Activated CD4-positive, alpha-beta T cell treated with anti-CD3 and anti-CD28 coated beads for 1 hour (primary cell): Measurements from ENCODE around the gene GDI2.
"Not testable (repeated sequence)": the region's sequence is repeated elsewhere in the genome, so short reads cannot be mapped to it uniquely, and the experiment has no call there.

Source experiments
- DNase-seq: peaks from one replicate; pipeline ENCODE4 v3.0.0-alpha.2; 2020

The GDI2 gene

DNA sequence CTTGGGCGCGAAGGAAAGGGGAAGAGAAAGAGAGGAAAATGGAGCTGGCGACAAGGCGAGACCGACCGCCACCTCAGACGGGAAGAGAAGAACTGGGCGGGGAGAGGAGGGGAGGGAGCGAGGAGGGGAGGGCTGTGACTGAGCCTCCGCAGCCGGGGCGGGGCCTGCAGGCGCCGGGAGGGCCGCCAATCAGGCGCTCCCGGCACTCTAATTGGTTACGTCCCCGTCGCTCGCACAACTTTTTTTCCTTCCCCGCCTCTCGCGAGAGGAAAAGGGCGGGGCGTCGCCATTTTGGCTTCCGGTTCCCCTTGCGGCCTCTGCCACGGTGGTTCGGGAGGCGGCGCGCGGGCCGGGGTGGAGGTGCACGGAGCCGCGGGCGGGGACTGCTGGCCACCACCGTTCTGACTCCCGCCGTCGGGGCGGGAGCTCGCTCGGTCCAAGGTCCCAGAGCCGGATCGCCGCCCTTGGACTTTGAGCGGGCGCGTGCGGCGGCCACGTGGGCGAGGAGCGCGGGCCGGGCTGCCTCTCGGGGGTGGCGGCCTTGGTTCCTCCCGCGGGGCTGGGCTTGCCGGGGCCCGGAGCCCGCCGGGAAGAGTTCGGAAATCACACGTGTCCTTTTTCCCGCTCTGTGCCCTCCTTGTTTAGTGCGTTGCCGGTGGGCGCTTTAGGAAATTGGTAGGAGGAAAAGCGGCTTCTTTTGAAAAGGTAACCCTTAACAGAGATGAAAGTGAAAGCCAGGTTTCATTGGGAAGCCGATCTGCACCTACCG lies at the start of gene GDI2:
TSS of gene GDI2 (minus strand) at position 94 of the 769 bp plus-strand sequence. CDS start 176 bp downstream, outside the sequence.
- DNase-seq: peak; percentile 95

DNA sequence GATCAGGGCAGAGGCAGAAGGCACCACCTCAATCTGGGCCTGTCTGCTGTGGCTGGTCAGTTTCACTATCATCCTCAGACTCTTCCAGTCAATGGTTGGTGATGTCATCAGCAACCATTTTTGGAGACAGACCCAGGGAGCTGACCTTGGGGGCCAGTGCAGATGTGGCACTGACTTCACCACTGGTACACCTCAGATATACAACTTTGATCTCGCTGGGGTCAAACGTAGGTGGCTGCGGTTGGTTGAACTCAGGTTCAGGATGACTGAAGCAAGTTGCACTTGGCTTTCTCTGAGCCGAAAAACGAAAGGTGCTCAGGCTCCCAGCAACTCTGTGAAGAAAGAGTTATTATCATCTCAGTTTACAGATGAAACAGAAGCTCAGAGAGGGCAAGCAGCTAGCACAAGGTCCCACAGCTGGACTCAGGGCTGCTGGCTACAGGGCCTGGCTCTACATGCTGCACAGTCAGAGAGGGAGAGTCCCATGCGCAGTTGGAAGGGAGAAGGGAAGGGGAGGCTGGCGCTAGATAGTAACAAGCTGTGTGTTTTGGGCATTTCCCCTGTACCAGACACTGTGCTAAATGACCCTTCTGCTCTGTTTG lies 49.2 kb upstream of the GDI2 start:
- no peak for DNase-seq

DNA sequence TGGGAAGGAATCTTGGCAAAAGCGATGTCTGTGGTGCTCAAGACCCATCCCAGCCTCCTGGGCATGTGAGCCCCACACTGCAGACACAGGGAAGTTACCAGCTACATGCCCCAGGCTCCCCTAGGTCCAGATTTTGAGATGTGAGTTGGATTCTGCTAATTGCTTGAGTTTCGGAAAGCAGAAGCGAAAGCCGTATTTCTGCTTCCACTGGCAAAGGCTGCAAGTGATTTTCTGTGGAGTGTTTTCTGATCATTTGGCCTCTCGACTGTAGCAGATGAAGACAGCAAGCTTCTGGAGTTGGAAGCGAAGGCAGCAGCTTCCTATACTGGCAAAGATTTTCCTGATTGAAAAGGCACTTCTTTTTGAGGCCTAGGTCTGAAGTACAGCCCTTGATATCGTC lies 46.8 kb upstream of the GDI2 start:
- no peak for DNase-seq

DNA sequence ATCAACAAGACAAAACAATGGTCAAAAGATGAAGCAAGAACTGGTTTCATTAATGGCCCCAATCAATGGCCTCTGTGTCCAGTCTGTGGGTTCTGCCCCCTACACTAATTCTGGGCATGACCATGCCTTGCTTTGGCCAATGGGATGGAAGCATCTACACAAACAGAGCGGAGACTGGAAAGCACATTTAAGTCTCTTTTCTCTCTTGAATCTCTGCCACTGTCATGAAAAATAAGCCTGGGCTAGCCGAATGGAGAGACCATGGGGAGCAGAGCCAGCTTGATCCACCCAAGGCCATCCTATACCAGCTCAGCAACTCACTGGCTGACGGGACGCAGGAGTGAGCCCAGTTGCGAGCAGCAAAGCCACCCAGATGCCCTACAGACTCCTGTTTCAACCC lies 45.6 kb upstream of the GDI2 start:
- no peak for DNase-seq

DNA sequence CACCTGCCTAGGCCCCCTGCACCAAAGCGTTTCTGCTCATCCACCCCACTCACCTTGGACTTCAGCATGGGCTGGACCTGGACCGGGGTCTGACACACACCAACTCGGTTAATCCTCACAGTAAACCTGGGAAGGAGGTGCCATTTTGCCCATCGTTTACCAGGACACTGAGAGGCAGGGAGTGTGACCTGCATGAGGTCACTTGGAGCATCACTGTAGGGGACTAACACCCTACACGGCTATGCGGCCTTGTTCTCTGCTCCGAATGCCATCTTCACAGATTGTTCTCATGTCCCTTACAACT lies 43.4 kb upstream of the GDI2 start:
- DNase-seq: no peak

DNA sequence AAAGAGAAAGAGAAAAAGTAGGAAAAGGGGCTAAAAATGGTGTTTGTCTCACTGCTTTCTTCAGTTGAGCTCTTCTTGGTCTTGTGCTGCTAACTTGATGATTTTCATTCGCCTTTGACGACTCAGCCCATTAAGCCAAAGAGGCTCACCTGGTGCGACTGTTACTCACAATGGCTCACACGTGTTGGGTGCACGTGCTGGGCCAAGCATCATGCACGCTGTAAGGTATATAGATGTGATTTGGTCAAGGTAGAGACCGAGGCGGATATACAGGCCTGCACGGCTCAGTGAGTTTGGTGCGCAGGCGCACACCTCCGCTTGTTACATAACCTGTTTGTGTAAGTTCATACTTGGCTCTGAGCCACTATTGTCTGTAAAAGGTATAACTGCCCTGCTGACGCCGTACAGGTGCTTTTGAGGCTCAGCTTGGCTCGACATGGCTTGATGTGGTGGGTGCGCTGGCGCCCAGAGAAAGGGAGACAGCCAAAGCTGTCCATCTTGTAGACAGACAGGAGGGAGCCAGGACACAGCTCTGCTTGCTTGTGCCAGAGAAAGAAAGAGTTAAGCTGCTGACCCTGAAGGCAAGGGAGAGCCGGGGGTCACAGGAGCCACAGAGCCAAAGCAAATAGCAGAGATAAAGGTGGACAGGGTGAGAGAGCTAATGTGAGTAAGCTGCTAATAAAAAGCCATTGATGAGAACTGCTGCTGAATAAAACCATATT lies 42.9 kb upstream of the GDI2 start:
- no peak for DNase-seq

DNA sequence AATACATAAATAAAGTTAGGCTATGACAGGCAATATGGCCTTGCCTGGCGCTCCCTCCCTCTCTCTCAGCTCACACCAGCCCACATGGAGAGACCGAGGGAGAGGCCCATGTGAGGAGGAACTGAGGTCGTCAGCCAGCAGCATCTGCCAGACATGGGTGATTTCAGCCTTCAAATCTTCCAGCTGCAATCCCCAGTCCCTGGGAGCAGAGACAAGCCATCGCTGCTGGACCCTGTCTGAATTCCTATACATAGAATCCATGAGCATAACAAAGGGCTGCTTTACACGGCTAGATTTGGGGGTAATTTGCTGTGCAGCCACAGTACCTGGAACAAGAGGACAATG lies 40.9 kb upstream of the GDI2 start:
- DNase-seq: no peak

DNA sequence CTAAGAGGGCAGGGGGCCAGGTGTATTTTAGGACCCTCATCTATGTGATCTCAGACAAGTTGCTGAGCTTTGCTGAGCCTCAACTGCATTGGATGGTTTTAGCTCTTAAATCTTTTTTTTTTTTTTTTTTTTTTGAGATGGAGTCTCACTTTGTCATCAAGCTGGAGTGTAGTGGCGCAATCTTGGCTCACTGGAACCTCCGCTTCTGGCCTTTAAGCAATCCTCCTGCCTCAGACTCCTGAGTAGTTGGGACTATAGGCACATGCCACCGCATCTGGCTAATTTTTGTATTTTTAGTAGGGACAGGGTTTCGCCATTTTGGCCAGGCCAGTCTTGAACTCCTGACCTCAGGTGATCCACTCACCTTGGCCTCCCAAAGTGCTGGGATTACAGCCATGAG lies 33.4 kb upstream of the GDI2 start:
- DNase-seq: not testable (repeated sequence)

DNA sequence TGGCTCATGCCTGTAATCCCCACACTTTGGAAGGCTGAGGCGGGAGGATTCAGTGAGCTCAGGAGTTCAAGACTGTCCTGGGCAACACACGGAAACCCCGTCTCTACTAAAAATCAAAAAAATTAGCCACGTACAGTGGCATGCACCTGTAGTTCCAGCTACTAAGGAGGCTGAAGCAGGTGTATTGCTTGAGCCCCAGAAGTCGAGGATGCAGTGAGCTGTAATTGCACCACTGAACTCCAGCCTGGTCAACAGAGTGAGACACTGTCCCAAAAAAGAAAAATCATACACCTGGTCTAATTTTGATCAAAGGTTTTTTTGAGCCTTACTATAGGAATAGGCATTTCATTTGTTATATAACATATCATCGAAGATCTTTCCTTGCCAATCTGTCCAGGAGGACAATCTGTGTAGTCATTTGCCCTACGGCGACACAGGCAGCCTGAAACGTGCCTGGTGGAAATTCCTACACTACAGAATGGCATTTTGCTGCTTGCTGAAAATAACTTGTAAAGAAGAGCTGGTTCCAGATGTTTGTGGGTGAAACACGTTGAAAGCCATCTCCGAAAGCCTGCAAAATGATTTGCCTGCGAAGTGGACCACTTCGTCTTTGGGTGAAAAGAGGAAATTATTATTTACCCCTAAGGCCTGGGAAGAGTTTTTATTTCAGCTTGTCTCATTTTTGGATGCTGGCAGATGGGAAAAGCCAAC lies 31.3 kb upstream of the GDI2 start:
- DNase-seq: no peak

DNA sequence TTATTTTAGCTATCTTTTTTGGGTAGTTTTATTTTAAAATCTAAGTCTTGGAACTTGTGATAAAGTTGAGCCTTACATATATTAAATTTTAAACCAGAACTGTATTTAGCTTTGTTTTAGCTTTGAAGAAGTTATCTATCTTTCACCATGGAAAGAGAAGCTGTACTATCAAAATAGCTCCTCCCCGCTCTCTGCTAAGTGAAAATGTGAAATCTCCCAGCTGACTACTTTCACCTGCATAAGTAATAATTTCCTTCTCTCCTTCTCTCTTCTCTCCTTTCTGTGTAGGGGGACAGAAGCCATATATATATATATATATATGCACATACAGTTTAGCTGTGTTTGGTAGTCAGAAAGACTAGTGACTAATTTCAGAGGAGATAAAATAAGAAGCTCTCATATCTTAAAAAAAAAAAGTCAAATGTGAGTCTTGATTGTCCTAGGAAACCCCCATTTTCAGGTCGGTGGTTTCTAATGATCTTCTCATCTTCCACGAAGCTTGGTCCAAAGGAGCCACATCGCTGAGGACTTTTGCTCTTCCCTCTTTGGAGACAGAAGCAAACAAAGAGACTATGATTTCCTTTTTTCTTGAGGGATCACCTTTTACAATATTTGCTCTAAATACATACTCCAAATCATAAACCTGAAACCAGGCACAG lies 30.6 kb upstream of the GDI2 start:
- DNase-seq: no peak

DNA sequence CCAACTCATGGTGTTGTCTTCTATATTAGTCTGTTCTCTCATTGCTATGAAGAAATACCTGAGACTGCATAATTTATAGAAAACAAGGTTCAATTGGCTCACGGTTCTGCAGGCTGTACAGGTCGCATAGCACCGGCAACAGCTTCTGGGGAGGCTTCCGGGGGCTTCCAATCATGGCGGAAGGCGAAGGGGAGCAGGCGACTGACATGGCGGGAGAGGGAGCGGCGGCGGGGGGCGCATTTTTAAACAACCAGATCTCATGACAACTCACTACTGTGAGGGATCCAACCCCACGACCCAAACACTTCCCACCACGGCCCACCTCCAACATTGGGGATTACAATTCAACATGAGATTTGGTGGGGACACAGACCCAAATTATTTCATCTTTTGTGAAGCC lies 28.7 kb upstream of the GDI2 start:
- DNase-seq: no peak

DNA sequence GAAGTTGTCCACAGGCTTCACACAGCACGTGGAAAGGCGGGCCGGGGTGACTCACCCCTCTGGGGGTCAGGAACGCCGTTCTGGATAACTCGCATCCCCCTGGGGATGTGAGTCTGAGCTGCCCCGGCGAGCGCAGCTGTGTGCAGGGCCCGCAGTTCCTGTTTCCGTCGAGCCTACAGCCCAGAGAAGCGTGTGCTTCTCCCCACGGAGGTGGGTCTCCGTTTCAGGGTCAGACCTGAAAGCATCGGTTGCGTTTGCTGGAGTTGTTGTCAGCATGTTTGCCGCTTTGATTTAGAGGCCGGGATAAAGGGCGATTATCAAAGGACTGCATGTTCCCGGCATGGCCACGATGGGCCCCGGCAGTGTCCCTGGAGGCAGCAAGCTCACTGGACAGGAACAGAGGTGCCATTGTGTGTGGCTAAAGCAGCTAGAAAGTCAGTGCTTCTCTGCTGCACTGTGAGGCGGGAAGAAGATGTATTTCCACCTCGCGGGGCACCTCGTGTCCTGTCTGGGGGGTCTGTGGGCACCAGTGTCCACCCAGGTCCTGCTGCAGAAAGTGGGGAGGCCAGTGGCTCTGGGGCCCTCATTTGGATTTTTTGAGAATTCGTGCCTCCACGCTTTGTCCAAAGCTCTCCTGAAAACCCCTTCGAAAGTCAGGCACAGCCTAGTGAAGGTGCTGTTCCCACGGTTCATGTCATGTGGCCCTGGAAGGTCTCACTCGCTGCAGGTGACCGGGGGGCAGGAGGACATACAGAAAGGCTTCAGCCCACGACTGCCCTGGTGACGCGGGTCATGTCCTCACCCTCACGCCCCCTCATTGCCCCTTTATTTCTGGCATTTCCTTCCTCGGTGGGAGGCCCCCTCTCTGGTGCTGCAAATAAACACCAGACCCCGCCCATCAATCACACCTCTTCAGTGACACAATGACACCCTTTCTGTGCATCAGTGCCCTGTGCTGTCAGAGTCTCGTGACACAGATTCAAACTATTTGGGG lies 27.4 kb upstream of the GDI2 start:
- DNase-seq: no peak

DNA sequence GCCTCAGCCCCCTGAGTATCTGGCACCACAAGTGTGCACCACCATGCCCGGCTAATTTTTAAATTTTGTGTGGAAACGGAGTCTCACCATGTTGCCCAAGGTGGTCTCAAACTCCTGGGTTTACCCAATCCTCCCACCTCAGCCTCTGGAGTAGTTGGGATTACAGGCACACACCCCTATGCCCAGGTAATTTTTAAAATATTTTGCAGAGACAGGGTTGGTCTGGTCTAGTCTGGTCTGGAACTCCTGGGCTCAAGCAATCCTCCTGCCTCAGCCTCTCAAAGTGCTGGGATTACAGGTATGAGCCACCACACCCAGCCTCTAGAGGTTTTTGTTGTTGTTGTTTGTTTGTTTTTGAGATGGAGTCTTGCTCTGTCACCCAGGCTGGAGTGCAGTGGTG lies 22.9 kb upstream of the GDI2 start:
- not testable (repeated sequence) for DNase-seq

DNA sequence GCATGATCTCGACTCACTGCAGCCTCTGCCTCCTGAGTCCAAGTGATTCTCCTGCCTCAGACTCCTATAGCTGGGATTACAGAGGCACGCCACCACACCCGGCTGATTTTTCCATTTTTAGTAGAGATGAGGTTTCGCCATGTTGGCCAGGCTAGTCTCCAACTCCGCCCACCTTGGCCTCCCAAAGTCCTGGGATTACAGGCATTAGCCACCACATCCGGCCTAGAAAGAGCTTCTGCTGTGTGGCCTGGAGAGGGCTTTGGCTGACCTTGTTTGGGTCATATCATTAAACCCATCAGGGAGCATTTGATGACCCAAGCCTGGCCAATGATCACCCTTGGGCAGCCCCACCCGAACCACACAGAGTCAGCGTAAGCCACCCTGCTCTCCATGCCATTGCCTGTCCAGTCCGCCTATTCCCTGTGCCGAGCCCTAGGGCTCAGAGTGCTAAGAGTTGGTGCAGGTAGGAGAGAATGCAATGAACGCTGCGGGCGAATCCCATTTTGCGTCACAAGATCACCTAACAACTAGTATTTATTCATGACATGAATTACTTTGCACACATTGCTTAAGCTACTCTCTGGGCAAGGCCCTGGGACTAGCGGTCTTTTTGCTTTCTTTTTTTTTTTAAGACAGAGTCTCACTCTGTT lies 22.3 kb upstream of the GDI2 start:
- DNase-seq: no peak

DNA sequence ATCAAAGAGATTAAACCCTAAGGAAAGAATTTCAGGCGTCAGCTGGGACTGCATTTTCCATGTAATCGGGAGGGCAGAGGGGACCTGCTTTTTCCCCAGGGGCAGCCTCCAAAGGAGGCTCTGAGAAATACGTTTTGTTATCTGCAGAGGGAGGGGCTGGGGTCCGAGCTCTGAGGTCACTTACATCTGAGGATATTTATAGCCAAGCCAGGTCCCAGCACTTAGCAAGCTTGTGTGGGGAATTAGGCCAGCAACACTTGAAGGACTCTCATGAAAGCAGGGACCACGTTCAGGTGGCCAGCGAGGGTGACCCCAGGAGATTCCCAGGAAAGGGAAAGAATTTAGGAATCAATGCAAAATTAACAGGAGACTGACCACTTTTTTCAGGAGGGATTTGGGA lies 20.6 kb upstream of the GDI2 start:
- no peak for DNase-seq

DNA sequence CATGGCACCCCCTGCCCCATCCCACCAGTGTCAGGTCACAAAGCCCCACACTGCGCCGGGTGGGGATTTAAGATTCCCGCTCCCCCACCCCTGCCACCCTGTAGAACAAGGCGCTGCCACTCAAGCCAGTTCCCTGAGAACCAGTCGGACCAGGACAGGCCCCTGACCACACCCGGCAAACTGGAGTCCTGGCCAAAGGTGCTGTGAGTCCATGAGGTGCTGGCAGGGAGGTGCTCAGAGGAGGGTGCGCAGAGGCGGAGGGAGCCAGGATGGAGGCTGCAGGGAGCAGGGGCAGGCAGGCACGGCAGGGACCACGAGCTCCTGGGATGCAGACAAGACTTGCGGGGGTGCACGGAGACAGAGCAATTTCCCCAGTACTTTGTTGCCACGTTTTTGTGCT lies 19.7 kb upstream of the GDI2 start:
- no peak for DNase-seq

DNA sequence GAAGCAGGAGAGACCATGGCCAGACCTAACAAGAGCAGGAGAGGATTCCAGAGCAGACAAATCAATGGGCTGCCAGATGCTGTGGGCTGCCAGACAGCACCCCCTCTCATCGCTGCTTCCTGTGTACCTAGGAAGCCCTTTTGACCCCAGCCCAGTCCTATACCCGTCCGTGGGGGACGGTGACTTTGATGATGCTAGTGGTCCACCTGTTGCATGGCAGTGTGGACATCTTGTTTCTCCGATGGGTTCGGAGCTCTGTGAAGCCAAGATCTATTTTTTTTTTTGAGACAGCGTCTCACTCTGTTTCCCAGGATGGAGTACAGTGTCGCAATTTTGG lies 18.2 kb upstream of the GDI2 start:
- no peak for DNase-seq

DNA sequence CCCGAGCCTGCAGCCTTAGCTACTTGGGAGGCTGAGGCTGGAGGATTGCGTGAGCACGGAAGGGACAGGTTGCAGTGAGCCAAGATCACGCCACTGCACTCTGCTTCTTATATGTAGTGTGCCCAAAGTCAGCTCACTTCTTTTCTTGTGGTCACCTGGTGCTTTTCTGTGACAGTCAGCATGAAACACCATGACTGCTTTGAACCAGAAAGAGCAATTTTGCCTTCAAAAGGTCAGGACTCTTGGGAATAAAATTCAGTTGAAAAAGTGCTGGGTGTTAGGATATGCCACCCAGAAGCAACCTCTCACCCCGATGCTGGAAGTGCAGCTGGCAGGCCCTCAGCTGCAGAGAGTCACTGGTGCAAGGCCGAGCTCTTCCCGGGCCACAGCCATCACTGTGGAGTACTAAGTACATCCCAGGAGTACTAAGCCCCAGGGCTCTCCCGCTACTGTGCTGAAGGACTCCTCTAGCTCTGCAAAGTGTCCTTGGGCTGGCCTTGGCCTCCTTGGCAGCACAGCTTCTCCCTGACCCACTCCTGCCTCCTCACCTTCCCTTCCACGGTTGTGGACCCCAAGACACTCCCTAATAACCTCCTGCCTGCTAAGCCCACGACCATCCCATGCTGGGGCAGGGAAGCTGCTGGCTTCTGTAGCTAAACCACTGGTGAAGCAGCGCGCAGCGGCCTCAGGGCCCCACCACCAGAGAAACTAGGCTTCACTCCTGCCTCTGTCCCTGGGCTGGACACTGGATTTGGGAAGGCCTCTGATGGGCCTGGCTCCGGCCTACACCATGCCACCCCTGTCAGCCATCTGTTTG lies 17.6 kb upstream of the GDI2 start:
- no peak for DNase-seq

DNA sequence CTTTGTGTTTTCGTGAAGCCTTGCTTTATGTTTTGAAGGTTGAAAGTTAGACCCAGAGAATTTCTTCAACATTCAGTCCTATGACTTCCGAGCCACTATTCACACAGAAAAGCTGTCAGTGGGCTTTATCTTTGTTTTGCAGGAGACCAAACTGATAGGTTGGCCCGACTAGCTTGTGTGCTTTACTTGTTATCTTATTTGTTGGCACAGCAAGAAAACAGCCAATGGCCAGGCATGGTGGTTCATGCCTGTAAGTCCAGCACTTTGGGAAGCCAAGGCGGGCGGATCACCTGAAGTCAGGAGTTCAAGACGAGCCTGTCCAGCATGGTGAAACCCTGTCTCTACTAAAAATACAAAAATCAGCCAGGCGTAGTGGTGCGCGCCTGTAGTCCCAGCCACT lies 16.0 kb upstream of the GDI2 start:
- no peak for DNase-seq

DNA sequence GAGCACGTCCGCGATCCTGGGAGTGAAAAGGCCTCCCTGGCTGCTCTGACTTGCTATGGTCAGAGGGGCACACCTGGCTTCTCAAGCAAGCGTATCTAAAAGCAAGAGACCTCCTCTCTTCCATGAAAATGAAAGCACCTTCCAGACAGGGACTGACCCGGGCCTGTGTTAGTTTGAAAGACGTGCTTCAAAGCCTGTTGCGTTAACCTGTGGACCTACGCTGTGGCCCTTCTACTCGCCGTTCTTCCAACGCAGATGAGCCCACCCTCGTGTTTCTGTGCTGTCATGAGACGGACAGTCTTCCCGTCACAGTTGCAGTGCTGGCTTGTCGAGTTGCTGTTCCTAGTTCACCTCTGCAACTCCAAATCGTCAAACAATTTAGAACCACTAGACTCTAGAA lies 15.5 kb upstream of the GDI2 start:
- no peak for DNase-seq

DNA sequence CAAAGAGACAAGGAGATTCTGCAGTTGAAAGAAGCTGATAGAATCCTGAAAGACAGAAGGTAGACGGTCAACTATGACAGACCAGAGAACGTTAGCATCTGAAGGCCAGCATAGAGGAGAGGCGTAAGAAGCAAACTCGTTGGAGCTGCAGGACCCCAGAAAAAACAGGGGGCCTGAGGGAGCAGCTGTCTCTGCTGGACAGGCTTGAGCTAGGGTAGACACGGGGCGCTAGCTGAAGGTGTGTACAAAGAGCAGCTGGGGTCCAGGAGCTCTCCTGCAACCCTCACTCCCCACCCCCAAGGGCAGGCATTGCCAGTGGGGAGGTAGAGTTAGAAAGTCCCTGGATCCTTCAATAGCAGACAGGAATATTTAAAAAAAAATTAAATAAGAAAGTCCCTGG lies 14.6 kb upstream of the GDI2 start:
- DNase-seq: no peak
